Kidney capillary endothelial cell (primary cell): ENCODE data around the gene SPHK2.
"Not testable (repeated sequence)": the region's sequence is repeated elsewhere in the genome, so short reads cannot be mapped to it uniquely, and the experiment has no call there.

Experiments used
- DNase-seq: peaks from one replicate; pipeline ENCODE4 v3.0.0-alpha.2; 2018; ENCODE audit warnings: low spot score

The SPHK2 gene, protein sequence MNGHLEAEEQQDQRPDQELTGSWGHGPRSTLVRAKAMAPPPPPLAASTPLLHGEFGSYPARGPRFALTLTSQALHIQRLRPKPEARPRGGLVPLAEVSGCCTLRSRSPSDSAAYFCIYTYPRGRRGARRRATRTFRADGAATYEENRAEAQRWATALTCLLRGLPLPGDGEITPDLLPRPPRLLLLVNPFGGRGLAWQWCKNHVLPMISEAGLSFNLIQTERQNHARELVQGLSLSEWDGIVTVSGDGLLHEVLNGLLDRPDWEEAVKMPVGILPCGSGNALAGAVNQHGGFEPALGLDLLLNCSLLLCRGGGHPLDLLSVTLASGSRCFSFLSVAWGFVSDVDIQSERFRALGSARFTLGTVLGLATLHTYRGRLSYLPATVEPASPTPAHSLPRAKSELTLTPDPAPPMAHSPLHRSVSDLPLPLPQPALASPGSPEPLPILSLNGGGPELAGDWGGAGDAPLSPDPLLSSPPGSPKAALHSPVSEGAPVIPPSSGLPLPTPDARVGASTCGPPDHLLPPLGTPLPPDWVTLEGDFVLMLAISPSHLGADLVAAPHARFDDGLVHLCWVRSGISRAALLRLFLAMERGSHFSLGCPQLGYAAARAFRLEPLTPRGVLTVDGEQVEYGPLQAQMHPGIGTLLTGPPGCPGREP

DNA sequence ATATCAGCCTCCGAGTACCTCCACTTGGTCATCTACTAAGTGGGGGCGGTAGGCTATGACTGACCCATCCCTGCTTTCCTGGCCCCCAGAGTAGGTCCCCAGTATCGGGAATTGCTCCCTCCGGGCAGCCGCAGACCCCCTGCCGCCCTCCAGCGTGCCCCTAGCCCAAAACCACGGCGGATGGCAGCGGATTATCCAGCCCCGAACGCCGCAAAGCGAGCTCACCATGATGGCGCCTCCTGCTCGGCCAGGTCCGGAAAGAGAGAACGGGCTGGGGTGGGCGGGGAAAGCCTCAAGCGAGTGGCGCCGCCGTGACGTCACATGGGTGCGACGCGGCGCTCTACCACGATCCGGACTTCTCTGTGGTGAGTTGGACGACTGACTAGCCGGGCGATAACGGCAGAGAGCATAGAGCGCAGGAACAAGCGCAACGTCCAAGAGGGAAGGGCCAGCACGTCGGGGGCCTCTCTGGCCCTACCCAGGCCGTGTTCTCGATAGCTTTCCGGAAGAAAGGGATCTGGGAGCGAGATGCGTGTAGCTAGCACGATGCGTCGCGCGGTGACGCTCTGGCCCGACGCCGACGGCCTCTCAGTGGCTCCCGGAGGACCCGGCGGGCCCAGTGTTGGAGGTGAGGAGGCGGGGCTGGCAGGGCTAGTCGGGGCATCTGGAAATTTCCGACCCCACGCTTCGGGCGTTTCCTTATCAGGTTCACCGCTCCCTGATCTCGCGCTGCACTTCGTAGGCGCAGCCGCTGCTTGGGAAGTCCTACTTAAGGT is at the start of gene SPHK2, which contains the start of gene RPL18:
SPHK2 (plus strand) TSS at position 591 of the 776 bp plus-strand sequence. CDS start 1,009 bp downstream, outside the sequence.
RPL18 (minus strand) TSS at position 263 of the 776 bp plus-strand sequence; CDS start at position 228, 35 bp downstream.
- peak; percentile 98 for DNase-seq

DNA sequence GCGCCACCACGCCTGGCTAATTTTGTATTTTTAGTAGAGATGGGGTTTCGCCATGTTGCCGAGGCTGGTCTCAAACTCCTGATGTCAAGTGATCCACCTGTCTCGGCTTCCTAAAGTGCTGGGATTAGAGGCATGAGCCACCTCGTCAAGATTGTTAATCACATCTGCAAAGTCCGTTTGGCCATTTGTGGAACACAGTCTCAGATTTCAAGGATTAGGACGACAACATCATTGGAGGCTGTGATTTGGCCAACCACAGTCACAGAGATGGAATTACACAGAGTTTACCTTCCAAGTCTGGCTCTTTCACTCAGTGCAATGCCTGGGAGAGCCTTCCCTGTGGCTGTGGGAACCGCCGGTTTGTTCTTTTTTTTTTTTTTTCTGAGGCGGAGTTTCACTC is 49.5 kb upstream of the SPHK2 start:
- no peak for DNase-seq

DNA sequence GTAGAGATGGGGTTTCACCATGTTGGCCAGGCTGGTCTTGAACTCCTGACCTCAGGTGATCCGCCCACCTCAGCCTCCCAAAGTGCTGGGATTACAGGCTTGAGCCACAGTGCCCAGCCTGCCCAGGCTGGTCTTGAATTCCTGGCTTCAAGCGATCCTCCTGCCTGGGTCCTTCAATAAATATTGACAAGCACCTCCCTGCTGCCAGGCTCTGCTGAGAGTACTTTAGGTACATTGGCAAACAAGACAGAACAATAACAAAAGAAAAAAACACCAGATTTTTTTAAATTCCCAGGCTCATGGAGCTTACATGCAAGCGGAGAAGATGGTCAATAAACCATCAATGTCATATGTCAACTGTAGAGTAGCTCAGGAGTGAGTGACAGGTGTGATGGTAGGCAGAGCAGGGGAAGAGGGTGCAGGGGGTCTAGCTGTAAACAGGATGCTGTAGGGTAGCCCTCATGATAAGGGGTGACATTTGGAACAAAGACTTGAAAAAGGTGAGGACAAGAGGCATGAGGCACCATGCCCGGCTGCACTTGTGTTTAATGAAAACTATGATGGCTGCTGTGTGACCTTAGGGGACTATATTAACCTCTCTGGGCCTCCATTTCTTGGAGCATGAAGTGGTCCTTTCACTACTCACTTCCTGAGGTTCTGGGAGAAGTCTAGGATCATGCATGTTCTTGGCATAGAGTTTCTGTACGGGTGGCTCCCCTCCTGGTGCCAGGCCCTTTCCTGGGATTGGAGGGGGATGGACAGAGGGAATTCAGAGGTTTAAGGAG is 47.7 kb upstream of the SPHK2 start:
- no peak for DNase-seq

DNA sequence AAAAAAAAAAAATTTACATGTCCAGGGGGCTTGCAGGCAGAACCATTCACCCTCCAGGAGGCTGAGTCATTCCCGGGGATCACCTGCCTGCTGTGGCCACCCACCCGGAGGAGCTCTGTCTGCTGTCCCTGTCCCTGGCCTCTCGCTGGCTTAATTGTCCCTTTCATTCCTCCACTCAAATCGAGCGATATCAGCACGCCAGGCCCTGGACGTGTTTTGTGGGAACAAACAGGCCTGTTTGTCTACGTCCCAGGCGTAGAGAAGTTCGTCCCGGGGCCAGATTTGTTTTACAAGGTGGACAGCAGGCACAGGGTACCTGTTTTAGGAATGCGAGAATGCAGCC is 46.2 kb upstream of the SPHK2 start:
- no peak for DNase-seq

DNA sequence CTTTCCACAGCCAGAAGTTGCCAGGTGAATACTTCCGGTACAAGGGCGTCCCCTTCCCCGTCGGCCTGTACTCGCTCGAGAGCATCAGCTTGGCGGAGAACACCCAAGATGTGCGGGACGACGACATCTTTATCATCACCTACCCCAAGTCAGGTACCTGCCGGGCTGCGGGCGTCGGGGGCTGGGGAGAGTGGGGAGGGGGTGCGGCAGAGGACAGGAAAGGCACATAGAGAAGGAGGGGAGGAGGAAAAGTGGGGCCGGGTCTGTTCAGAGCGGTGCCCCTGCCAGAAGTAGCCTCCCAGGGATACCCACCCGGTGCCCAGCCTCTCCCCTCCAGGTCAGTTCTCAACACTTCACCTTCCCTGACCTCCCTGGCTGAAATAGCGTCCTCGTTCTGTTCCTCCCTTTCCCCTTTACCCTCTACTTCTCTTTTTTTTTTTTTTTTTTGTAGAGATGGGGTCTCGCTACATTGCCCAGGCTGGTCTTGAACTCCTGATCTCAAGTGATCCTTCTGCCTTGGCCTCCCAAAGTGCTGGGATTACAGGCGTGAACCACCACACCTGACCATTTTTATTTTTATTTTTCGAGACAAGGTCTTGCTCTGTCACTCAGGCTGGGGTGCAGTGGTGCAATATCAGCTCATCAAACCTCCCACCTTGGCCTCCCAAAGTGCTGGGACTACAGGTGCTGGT is 43.2 kb upstream of the SPHK2 start:
- DNase-seq = no peak

DNA sequence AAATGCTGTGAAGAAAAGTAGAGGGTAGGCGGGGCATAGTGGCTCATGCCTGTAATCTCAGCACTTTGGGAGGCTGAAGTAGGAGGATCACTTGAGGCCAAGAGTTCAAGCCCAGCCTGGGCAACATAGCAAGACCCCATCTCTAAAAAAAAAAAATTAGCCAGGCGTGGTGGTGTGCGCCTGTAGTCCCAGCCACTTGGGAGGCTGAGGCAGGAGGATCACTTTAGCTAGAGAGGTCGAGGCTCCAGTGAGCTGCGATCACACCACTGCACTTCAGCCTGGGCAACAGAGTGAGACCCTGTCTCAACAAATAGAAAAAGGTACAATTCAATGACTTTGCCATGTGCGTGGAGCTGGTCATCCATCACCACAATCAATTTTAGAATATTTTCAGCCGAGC is 41.4 kb upstream of the SPHK2 start:
- DNase-seq = not testable (repeated sequence)

DNA sequence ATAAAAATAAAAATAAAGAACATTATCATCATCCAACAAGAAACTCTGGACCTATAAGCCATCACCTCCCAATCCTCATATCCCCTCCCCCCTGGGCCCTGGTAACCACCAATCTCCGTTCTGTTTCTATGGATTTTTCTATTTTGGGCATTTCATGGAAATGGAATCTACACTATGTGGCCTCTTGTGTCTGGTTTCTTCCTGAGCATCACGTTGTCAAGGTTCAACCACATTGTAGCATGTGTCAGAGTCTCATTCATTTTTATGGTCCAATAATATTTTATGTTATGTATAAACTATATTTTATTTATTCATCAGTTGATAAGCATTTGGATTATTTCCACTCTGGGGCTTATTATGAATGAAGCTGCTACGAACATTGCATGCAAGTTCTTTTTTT is 40.4 kb upstream of the SPHK2 start:
- DNase-seq = no peak

DNA sequence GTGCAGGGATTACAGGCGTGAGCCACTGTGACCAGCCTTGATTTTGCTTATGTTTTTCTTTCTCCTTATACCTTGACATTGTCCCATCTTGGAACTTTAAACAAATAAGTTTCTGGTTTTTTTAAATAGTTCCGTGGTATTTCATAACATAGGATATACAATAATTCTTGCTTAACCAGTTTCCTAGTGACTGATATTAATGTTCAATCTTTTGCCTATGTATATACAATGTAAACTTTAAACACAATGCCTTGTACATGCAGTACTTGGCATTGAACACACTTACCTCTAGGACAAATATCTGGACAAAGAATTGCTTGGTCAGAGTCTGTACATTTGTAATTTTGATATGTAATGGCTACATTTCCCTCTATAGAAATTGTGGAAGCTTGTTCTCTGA is 37.1 kb upstream of the SPHK2 start:
- DNase-seq = no peak

DNA sequence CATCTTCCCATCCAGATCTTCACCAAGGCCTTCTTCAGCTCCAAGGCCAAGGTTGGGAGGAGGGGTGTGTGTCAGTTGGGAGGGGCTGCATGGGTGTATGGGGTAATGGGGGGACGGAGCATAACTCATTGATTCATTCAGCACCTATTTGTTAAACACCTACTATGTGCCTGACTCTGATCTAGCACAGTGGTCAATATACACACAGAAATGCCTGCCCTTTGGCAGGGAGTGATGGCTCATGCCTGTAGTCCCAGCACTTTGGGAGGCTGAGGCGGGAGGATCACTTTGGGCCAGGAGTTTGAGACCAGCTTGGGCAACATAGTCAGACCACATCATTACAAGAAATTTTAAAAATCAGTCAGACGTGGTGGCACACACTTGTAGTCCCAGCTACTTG is 31.9 kb upstream of the SPHK2 start:
- no peak for DNase-seq

DNA sequence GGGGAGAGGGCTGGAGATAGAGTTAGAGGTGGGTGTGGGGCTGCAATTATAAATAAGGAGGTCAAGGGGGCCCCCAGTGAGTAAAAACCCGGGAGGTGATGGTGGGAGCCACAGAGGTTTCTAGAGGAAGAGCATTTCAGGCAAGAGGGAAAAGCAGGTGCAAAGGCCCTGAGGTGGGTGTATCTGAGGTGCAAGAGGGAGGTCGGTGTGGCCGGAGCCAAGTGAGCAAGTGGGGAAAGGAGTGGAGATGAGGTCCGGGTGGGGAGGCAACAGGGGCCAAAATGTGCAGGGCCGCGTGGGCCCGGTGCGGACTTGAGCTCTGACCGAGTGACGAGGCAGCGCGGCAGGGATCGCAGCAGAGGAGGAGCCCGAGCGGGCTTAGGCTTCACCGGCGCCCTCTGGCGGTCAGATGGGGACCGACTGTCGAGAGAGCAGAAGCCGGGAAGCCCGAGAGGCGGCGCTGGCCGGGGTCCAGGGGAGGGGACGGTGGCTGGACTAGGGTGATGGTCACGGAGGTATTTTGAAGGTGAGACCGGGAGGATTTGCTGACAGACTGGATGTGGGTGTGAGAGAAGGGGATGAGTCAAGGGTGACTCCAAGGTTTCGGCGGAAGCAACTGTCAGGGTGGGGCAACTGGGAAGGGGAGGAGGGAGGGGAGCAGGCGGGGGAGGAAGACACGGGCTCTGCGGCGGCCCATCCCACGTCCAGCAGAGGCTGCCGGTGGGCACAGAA is 30.5 kb upstream of the SPHK2 start:
- peak; percentile 79 for DNase-seq

DNA sequence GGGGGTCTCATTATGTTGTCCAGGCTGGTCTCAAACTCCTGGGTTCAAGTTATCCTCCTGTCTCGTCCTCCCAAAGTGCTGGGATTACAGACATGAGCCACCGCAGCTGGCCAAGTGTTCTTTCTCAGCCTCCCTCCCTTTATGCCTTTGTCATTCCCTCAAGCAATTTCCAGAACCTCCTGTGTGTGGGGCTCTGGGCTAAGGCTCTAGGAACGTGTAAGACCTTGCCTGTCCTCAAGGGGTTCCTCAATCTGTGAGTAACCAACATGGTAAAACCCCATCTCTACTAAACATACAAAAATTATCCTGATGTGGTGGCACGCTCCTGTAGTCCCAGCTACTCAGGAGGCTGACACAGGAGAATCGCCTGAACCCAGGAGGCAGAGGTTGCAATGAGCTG is 28.3 kb upstream of the SPHK2 start:
- no peak for DNase-seq

DNA sequence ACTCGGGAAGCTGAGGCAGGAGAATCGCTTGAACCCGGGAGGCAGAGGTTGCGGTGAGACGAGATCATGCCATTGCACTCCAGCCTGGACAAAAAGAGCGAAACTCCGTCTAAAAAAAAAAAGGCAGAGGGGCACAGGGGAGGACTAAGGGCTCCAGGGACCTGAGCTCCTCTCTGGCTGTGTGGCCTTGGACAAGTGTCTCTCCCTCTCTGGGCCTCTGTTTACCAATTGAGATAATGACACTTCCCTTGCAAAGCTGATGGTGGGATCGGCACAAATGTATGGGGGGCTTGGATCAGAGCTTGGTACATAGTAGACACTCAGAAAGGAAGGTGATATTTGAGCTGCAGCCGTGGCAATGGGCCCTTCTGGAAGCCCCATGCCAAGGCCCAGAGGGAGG is 24.1 kb upstream of the SPHK2 start:
- no peak for DNase-seq

DNA sequence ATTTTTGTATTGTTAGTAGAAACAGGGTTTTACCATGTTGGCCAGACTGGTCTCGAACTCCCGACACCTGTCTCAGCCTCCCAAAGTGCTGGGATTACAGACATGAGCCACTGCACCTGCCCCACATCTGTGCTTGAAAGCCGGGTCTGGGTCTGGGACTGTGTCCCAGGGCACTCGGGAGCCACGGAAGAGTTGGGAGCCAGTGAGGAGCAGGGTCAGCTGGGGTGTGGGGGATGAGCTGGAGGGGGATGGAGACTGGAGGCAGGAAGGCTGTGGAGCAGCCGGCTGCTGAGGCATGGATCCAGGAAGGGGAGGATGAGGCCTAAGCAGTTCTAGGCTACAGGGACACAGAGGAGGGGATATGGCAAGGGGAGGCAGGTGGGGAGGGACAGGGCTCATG is 23.5 kb upstream of the SPHK2 start:
- no peak for DNase-seq

DNA sequence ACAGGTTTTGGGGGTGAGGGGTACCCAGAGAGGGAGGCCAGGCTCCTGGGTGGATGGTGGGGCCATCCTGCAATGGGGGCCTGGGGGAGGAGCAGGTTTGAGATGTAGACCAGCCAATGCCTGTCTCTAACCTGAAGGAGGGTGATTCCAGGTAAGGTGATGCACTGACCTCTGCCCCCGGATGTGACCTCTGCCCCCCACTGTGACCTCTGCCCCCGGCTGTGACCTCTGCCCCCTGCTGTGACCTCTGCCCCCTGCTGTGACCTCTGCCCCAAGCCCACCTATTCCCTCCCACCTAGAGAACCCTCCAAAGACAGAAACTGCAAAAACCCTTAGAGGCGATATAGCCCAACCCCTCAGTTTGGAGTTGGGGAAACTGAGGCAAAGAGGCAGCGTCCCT is 23.1 kb upstream of the SPHK2 start:
- DNase-seq = no peak

DNA sequence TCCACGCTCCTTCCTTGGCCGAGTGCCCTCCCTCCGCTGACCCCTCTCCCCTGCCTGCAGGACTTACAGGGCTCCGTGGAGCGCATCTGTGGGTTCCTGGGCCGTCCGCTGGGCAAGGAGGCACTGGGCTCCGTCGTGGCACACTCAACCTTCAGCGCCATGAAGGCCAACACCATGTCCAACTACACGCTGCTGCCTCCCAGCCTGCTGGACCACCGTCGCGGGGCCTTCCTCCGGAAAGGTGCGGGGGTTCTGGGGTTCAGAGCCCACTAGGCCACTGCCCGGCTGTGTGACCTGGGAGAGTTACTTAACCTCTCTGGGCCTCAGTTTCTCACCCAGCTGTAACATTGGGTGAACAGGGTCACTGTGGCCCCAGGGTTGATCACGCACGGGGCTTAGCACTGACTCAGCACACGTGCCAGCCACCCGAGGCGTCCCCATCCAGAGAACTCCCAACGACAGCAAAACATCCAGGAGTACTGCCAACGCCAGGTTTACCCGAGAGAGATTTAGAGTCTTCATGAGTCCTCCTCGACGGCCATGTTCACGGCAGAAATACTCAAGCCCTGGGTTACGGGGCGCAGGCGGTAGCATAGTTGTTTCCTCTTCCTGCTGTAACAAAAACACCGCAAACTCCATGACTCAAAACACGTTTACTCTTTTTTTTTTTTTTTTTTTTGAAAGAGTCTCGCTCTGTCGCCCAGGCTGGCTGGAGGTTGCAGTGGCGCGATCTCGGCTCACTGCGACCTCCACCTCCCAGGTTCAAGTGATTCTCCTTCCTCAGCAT is 22.4 kb upstream of the SPHK2 start:
- no peak for DNase-seq

DNA sequence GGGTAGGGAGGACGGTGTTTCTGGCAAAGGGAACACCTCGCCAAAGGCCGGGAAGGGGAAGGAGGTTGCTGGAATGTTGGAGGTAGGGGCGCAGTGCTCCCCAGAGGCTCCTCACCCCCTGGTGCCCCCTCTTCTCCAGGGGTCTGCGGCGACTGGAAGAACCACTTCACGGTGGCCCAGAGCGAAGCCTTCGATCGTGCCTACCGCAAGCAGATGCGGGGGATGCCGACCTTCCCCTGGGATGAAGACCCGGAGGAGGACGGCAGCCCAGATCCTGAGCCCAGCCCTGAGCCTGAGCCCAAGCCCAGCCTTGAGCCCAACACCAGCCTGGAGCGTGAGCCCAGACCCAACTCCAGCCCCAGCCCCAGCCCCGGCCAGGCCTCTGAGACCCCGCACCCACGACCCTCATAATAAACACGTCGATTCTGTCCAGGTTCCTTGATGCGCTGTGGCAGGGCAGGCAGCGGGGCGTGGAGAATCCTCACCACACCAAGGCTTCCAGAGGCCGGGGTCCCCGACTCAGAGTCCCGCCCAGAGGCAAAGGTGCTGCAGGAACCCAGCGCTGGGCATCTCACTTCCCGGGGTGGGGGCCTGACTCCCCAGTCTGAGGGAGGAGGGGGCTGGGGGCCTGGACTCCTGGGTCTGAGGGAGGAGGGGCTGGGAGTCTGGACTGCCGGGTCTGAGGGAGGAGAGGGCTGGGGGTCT is 20.2 kb upstream of the SPHK2 start:
- DNase-seq = no peak

DNA sequence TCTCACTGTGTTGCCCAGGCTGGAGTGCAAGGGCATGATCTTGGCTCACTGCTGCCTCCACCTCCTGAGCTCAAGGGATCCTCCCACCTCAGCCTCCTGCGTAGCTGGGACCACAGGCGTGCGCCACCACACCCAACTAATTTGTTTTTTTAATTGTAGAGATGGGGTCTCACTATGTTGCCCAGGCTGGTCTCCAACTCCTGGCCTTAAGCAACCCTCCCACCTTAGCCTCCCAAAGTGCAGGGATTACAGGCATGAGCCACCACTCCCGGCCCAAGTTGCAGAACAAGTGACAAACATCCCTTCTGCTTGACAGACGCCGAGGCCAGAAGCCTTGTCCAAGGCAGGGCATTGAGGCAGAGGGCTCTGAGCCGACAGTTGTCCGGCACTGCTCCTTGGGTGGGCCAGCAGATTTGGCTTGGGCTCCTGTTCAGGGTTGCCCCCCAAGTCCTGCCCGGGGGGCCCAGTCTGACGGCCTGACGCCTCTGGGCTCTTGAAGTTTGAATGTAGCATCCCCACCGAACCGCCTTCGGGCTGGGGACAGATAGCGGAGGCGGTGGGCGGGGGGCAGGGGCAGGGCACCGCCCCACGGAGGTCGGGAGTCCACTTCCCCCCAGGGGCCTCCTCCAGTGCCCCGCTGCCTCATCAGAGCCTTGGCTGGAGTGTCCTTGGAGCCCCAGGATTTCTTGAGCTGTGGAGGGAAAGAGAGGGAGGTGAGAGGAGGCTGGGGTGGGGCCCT is 18.5 kb upstream of the SPHK2 start:
- DNase-seq = no peak

DNA sequence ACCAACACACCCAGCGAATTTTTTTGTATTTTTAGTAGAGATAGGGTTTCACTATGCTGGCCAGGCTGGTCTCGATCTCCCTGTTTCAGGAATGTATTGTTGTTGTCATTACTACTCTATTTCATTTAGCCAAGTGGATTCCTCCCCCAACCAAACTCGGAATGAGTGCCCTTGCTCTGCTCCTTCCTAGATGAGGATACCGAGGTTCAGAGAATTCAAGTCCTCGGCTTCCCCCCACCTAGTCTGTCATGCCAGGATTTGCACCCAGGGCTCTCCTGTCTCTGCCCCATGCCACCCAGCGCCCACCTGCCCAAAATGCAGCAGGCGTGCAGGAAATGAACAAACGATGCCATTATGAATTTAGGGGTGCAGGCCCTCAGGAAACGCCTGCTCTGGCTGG is 16.3 kb upstream of the SPHK2 start:
- DNase-seq = no peak

DNA sequence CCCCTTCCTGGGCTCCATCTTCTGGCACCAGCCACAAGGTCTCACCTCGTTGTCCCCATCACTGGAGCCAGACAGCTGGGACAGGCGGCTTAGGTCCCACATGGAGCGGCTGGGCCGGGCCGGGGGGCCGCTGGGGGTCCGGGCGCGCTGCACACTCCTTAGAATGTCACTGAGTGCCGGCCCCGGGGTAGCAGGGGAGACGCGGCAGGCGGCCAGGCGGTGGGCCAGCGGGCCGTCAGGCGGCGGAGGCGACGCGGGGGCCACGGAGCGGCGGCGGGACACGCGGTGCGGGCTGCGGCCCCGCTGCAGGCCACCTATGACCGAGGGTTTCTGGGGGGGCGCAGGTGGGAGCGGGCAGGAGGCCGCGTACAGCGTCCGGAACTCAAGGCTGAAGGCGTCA is 15.9 kb upstream of the SPHK2 start:
- DNase-seq = no peak
